Effector CD4-positive, alpha-beta T cell (primary cell): ENCODE data around the gene UCN3.
"Not testable (repeated sequence)": the region's sequence is repeated elsewhere in the genome, so short reads cannot be mapped to it uniquely, and the experiment has no call there.

ENCODE experiments used
- DNase-seq: peaks from one replicate; pipeline ENCODE4 v3.0.0-alpha.2; 2020

UCN3 gene

GRCh38 chr10:5369362-5370158 is 4.8 kb downstream of the UCN3 start:
- no peak for DNase-seq

GRCh38 chr10:5370493-5371352 is 6.0 kb downstream of the UCN3 start:
- DNase-seq, result no peak

GRCh38 chr10:5373307-5373706 is 8.5 kb downstream of the UCN3 start:
- no peak for DNase-seq

GRCh38 chr10:5373891-5374611 is 9.3 kb downstream of the UCN3 start:
- DNase-seq, result no peak

- DNase-seq, result no peak
Observed at GRCh38 chr10:5376450-5376849, 11.7 kb downstream of the UCN3 start.

GRCh38 chr10:5379202-5379601 is 14.4 kb downstream of the UCN3 start:
- not testable (repeated sequence) for DNase-seq

GRCh38 chr10:5380395-5380794 is 15.6 kb downstream of the UCN3 start:
- not testable (repeated sequence) for DNase-seq

- no peak for DNase-seq
Observed at GRCh38 chr10:5381187-5381586, 16.4 kb downstream of the UCN3 start.

- DNase-seq, result no peak
Observed at GRCh38 chr10:5385224-5385623, 20.5 kb downstream of the UCN3 start.

- no peak for DNase-seq
Observed at GRCh38 chr10:5387169-5387568, 22.4 kb downstream of the UCN3 start.

- no peak for DNase-seq
Observed at GRCh38 chr10:5390607-5391205, 25.9 kb downstream of the UCN3 start.

GRCh38 chr10:5391790-5392189 is 27.0 kb downstream of the UCN3 start:
- DNase-seq, result no peak

GRCh38 chr10:5393529-5393928 is 28.8 kb downstream of the UCN3 start:
- no peak for DNase-seq

- DNase-seq, result no peak
Observed at GRCh38 chr10:5395168-5395567, 30.4 kb downstream of the UCN3 start.

GRCh38 chr10:5396556-5397300 is 32.0 kb downstream of the UCN3 start:
- no peak for DNase-seq

- DNase-seq, result no peak
Observed at GRCh38 chr10:5399332-5399731, 34.6 kb downstream of the UCN3 start.

GRCh38 chr10:5400468-5401240 is 35.9 kb downstream of the UCN3 start:
- no peak for DNase-seq

- DNase-seq, result no peak
Observed at GRCh38 chr10:5402798-5403197, 38.0 kb downstream of the UCN3 start.

- no peak for DNase-seq
Observed at GRCh38 chr10:5404208-5405041, 39.7 kb downstream of the UCN3 start, which contains the start of gene TUBAL3. TUBAL3 (minus strand) TSS chr10:5404828; CDS start chr10:5404792, 36 bp downstream.

- no peak for DNase-seq
Observed at GRCh38 chr10:5406918-5407317, 42.2 kb downstream of the UCN3 start.
